ENCODE measurements around the gene LBH.

Gene LBH

DNA sequence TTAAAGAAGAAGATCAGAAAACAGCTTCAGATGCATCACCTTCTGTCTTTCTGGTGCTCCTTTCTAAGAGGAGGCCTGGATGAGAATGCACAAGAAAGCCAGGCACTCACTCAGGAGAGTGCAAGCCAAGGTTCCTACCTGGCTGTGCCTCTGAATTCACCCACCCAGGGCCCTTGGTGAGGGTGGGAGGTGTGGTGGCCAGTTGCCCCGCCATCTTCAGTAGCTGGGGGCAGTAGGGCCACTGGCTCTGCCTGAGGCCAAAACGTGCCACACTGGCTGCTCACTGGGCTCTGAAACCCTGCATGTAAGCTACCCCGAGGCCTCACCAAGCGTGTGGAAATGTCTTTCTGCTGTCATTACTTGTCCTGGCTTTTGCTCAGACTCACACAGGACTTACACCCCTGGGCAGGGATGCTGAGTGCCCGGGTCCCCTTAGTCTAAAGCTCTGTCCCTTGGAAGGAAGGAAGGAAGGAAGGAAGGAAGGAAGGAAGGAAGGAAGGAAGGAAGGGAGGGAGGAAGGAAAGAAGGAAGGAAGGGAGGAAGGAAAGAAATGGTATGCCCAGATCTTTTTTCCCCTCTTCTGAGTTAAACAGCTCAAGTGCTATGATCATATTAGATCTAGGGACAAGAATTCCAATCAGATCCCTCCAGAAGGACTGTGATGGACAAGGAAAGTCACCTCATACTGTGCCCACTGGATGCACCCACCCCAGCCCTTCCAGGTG is 8.5 kb upstream of the LBH start:
- H3K9ac ChIP-seq (ENCODE audit: low read depth, low read length, poor library complexity): no peak overlapping the region
- H2BK12ac ChIP-seq (ENCODE audit: low read length): no peak overlapping the region
- H3K4me2 ChIP-seq (ENCODE audit: insufficient read depth, low read length, poor library complexity, severe bottlenecking): no peak overlapping the region
- H3K14ac ChIP-seq (ENCODE audit: low read length): no peak overlapping the region
- no peak for DNase-seq (ENCODE audit: low spot score)
- no peaks in the 10 kb centered on the region for H3K79me1 ChIP-seq (ENCODE audit: low read depth, low read length)
- peaks cover 0 to 9% of the 10 kb centered on the region in 2 donors for H3K4me1 ChIP-seq (ENCODE audit: control insufficient read depth in 2 of 2, insufficient read depth in 1 of 2, low read depth in 1 of 2, low read length in 2 of 2)
- no peaks in the 10 kb centered on the region for H3K36me3 ChIP-seq (replicated peaks in 1 of 2; ENCODE audit: control insufficient read depth in 2 of 2, insufficient read depth in 2 of 2, low read length in 2 of 2)
- whole genome bisulfite sequencing, 2 donors (ENCODE audit: extremely low coverage in 2 of 2, insufficient read length in 2 of 2, insufficient replicate concordance in 1 of 2): no CpG with 5 or more reads among the region's 5 CpGs
- H3K4ac ChIP-seq (ENCODE audit: low read length): no peak overlapping the region
- no peak overlapping the region for H3K23ac ChIP-seq (ENCODE audit: low read depth, low read length, poor library complexity)
- H2AFZ ChIP-seq (ENCODE audit: low read length): no peak overlapping the region
- peak overlapping the region; percentile 17 for H4K8ac ChIP-seq (ENCODE audit: low read depth, low read length)
- no peak overlapping the region for H3K4me3 ChIP-seq (ENCODE audit: low read length in 2 of 2)
- H3K27me3 ChIP-seq (ENCODE audit: control insufficient read depth in 3 of 3, insufficient read depth in 3 of 3, low read depth in 1 of 3, low read length in 3 of 3): peaks cover 0 to 61% (median 0%) of the 10 kb centered on the region in 3 experiments
- no peak overlapping the region for H2BK120ac ChIP-seq (ENCODE audit: low read depth, low read length)
- no peak overlapping the region for H3K27ac ChIP-seq (replicated peaks; ENCODE audit: low read length)
- H2AK5ac ChIP-seq (ENCODE audit: low read depth, low read length): no peak overlapping the region
- no peak overlapping the region for H2BK5ac ChIP-seq (ENCODE audit: low read length)
- H2BK15ac ChIP-seq (ENCODE audit: low read length): no peak overlapping the region
- H3K9me3 ChIP-seq (replicated peaks in 1 of 2; ENCODE audit: control insufficient read depth in 2 of 2, insufficient read depth in 1 of 2, low read depth in 1 of 2, low read length in 2 of 2): no peaks in the 10 kb centered on the region
- no peak overlapping the region for H4K91ac ChIP-seq (ENCODE audit: low read depth, low read length, poor library complexity)
- no peak overlapping the region for H3K18ac ChIP-seq (ENCODE audit: low read length)

DNA sequence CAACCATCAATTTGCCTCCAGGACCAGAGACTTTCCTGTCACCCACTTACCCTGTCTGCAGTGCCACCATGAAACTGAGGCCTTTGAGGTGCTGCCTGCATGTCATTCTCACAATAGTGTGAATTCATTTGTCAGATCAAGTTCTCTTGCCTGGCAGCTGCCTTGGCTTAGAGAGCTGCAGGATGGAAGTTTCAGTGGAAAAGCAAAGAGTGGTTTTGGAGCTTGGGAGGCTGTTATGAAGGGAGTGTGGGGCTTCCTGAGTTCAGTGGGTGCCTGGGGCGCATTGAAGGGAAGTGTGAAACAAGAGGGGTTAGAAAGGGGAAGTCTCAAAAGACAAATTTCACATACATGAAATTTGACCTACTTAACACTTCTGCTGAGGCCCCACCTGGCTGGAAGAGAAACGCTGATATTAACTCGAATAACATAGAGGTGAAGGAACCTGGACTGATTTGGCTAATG is 7.9 kb upstream of the LBH start:
- Histone ChIP-seq H4K91ac (ENCODE audit: low read depth, low read length, poor library complexity) (no peak overlapping the region), H3K27me3 (ENCODE audit: control insufficient read depth in 3 of 3, insufficient read depth in 3 of 3, low read depth in 1 of 3, low read length in 3 of 3) (peaks cover 0 to 62% (median 0%) of the 10 kb centered on the region in 3 experiments), H3K4me2 (ENCODE audit: insufficient read depth, low read length, poor library complexity, severe bottlenecking) (no peak overlapping the region), H2BK5ac (ENCODE audit: low read length) (no peak overlapping the region), H2AK5ac (ENCODE audit: low read depth, low read length) (no peak overlapping the region), H2BK12ac (ENCODE audit: low read length) (no peak overlapping the region), H3K23ac (ENCODE audit: low read depth, low read length, poor library complexity) (no peak overlapping the region), H3K14ac (ENCODE audit: low read length) (no peak overlapping the region), H3K9me3 (replicated peaks in 1 of 2; ENCODE audit: control insufficient read depth in 2 of 2, insufficient read depth in 1 of 2, low read depth in 1 of 2, low read length in 2 of 2) (no peaks in the 10 kb centered on the region), H3K9ac (ENCODE audit: low read depth, low read length, poor library complexity) (no peak overlapping the region), H3K4ac (ENCODE audit: low read length) (no peak overlapping the region), H4K8ac (ENCODE audit: low read depth, low read length) (no peak overlapping the region), H3K79me1 (ENCODE audit: low read depth, low read length) (no peaks in the 10 kb centered on the region), H3K18ac (ENCODE audit: low read length) (no peak overlapping the region), H3K4me3 (ENCODE audit: low read length in 2 of 2) (no peak overlapping the region), H3K4me1 (ENCODE audit: control insufficient read depth in 2 of 2, insufficient read depth in 1 of 2, low read depth in 1 of 2, low read length in 2 of 2) (peaks cover 0 to 9% of the 10 kb centered on the region in 2 donors), H3K27ac (replicated peaks; ENCODE audit: low read length) (no peak overlapping the region), H2AFZ (ENCODE audit: low read length) (no peak overlapping the region), H2BK120ac (ENCODE audit: low read depth, low read length) (no peak overlapping the region), H2BK15ac (ENCODE audit: low read length) (no peak overlapping the region), H3K36me3 (replicated peaks in 1 of 2; ENCODE audit: control insufficient read depth in 2 of 2, insufficient read depth in 2 of 2, low read length in 2 of 2) (no peaks in the 10 kb centered on the region)
- no peak for DNase-seq (ENCODE audit: low spot score)
- WGBS, 2 donors (ENCODE audit: extremely low coverage in 2 of 2, insufficient read length in 2 of 2, insufficient replicate concordance in 1 of 2): no CpG with 5 or more reads among the region's 3 CpGs

DNA sequence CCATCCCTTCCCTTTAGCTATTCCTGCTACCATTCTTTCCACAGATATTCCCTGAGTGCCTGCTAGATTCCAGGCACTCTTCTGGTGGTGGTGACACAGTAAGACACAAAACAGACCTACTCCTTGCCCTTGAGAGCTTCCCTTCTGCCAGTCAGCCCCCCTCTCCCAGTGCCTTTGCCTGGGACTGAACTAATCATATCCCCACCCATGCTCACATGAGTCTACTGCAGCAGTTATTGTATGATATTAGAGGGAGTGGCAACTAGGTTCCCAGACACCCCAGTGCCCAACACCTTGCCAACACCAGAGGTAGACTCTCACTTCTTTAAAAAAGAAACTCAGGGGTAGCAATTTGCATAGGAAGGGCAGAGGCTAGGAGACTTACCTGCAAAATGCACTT is 7.2 kb upstream of the LBH start:
- Histone ChIP-seq H2BK120ac (ENCODE audit: low read depth, low read length) (no peak overlapping the region), H2BK12ac (ENCODE audit: low read length) (no peak overlapping the region), H3K9ac (ENCODE audit: low read depth, low read length, poor library complexity) (no peak overlapping the region), H3K79me1 (ENCODE audit: low read depth, low read length) (no peaks in the 10 kb centered on the region), H3K4me1 (ENCODE audit: control insufficient read depth in 2 of 2, insufficient read depth in 1 of 2, low read depth in 1 of 2, low read length in 2 of 2) (peaks cover 0 to 9% of the 10 kb centered on the region in 2 donors), H3K14ac (ENCODE audit: low read length) (no peak overlapping the region), H3K9me3 (replicated peaks in 1 of 2; ENCODE audit: control insufficient read depth in 2 of 2, insufficient read depth in 1 of 2, low read depth in 1 of 2, low read length in 2 of 2) (no peaks in the 10 kb centered on the region), H3K18ac (ENCODE audit: low read length) (no peak overlapping the region), H3K4ac (ENCODE audit: low read length) (no peak overlapping the region), H3K4me3 (ENCODE audit: low read length in 2 of 2) (no peak overlapping the region), H3K27ac (replicated peaks; ENCODE audit: low read length) (no peak overlapping the region), H3K4me2 (ENCODE audit: insufficient read depth, low read length, poor library complexity, severe bottlenecking) (no peak overlapping the region), H4K91ac (ENCODE audit: low read depth, low read length, poor library complexity) (no peak overlapping the region), H2BK5ac (ENCODE audit: low read length) (no peak overlapping the region), H2AK5ac (ENCODE audit: low read depth, low read length) (no peak overlapping the region), H2BK15ac (ENCODE audit: low read length) (no peak overlapping the region), H2AFZ (ENCODE audit: low read length) (no peak overlapping the region), H4K8ac (ENCODE audit: low read depth, low read length) (no peak overlapping the region), H3K23ac (ENCODE audit: low read depth, low read length, poor library complexity) (no peak overlapping the region), H3K27me3 (ENCODE audit: control insufficient read depth in 3 of 3, insufficient read depth in 3 of 3, low read depth in 1 of 3, low read length in 3 of 3) (peaks cover 0 to 59% (median 0%) of the 10 kb centered on the region in 3 experiments), H3K36me3 (replicated peaks in 1 of 2; ENCODE audit: control insufficient read depth in 2 of 2, insufficient read depth in 2 of 2, low read length in 2 of 2) (no peaks in the 10 kb centered on the region)
- no peak for DNase-seq (ENCODE audit: low spot score)

DNA sequence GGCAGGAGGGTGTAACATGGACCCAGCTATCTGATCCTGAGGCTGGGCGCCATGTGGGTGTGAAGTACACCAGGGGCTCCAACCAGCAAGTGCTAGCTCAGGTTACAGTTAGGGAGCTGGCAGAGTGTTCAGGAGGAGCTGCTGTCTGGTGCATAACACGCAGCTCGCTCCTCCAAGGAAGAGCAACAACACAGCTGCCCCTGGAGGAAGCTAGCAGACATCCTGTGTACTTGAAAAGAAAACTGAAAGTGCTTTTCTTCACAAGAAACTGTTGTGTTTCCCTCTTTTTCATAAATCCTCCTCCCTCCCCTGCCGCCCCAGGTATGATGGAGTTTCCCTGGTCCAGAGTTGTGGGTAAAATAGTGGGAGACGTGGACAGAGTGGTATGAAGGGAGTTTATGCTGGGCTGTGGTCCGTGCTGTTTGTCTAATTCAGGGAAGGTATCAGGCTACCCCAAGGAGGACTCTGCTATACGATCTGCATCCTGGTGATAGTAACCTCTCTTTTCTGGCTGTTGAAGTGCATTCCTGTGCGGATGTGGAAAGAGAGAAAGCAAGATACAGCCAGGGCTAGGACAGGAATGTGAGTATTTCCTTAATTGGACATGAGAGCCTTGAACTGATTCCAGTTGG is 6.1 kb upstream of the LBH start:
- Histone ChIP-seq H3K9me3 (replicated peaks in 1 of 2; ENCODE audit: control insufficient read depth in 2 of 2, insufficient read depth in 1 of 2, low read depth in 1 of 2, low read length in 2 of 2) (no peaks in the 10 kb centered on the region), H3K4me3 (ENCODE audit: low read length in 2 of 2) (no peak overlapping the region), H3K18ac (ENCODE audit: low read length) (no peak overlapping the region), H3K4me2 (ENCODE audit: insufficient read depth, low read length, poor library complexity, severe bottlenecking) (no peak overlapping the region), H3K27me3 (ENCODE audit: control insufficient read depth in 3 of 3, insufficient read depth in 3 of 3, low read depth in 1 of 3, low read length in 3 of 3) (peaks cover 0 to 65% (median 7%) of the 10 kb centered on the region in 3 experiments), H2AK5ac (ENCODE audit: low read depth, low read length) (no peak overlapping the region), H2AFZ (ENCODE audit: low read length) (peak overlapping the region; percentile 63), H3K36me3 (replicated peaks in 1 of 2; ENCODE audit: control insufficient read depth in 2 of 2, insufficient read depth in 2 of 2, low read length in 2 of 2) (no peaks in the 10 kb centered on the region), H2BK15ac (ENCODE audit: low read length) (no peak overlapping the region), H3K27ac (replicated peaks; ENCODE audit: low read length) (no peak overlapping the region), H2BK12ac (ENCODE audit: low read length) (no peak overlapping the region), H4K8ac (ENCODE audit: low read depth, low read length) (no peak overlapping the region), H3K9ac (ENCODE audit: low read depth, low read length, poor library complexity) (no peak overlapping the region), H4K91ac (ENCODE audit: low read depth, low read length, poor library complexity) (no peak overlapping the region), H3K14ac (ENCODE audit: low read length) (no peak overlapping the region), H3K4ac (ENCODE audit: low read length) (no peak overlapping the region), H3K79me1 (ENCODE audit: low read depth, low read length) (no peaks in the 10 kb centered on the region), H3K4me1 (ENCODE audit: control insufficient read depth in 2 of 2, insufficient read depth in 1 of 2, low read depth in 1 of 2, low read length in 2 of 2) (peaks cover 0 to 9% of the 10 kb centered on the region in 2 donors), H2BK5ac (ENCODE audit: low read length) (no peak overlapping the region), H2BK120ac (ENCODE audit: low read depth, low read length) (no peak overlapping the region), H3K23ac (ENCODE audit: low read depth, low read length, poor library complexity) (no peak overlapping the region)
- WGBS, 2 donors (ENCODE audit: extremely low coverage in 2 of 2, insufficient read length in 2 of 2, insufficient replicate concordance in 1 of 2): no CpG with 5 or more reads among the region's 8 CpGs
- no peak for DNase-seq (ENCODE audit: low spot score)
